Measurements from ENCODE around the gene STKLD1. TPM values are rescaled to one million over a fixed set of nuclear protein-coding genes. Genes with fewer than 3 reads are reported as not detected.

Gene STKLD1
- total and polyA plus RNA-seq, 9 of the 15 experiments (the other 6 are each of a cell fraction or from before 2014, with no cell fraction given), result 0.10 to 0.65 (median 0.33) TPM; not detected in 2

GRCh38 chr9:133408042-133408441 is 31.9 kb downstream of the STKLD1 start:
- 80% methylated on average over 1 of the region's 1 CpG for WGBS (ENCODE audit: insufficient coverage, low coverage, missing lambda C conversion rate)
- H3K27ac ChIP-seq (ENCODE audit: extremely low read depth, low read depth, low read length), result no peak overlapping the region
- H3K4me2 ChIP-seq (ENCODE audit: insufficient read depth, low read length), result no peak overlapping the region
- in situ Hi-C loops (cut with MboI) (no loop called here), intact Hi-C loops (cut with micrococcal nuclease) (no loop called here)
- ChIA-PET POLR2A (no interaction called here), CTCF (ENCODE audit: low intra/inter-chr PET ratio) (interaction anchor here (1.1 to 1.7 kb wide), 2 partner anchors 9 to 78 kb away, joined by 5 read pairs; partner anchors contain the start of gene REXO4)
- no TSS peak for BruUV-seq (replicated peaks)
- H3K4me1 ChIP-seq (replicated peaks in 1 of 2; ENCODE audit: control insufficient read depth in 2 of 2, insufficient read depth in 2 of 2, low read length in 2 of 2), result peaks cover 0 to 20% of the 10 kb centered on the region in 2 experiments; a peak in 3 of 5 replicates
- H3K4me3 ChIP-seq, result no peak overlapping the region
- H3K36me3 ChIP-seq (ENCODE audit: control insufficient read depth, insufficient read depth, low read length), result peaks cover 91% of the 10 kb centered on the region
- H3K27me3 ChIP-seq (ENCODE audit: control insufficient read depth in 2 of 2, insufficient read depth in 2 of 2, low read length in 2 of 2), result no peaks in the 10 kb centered on the region
- DNase-seq (ENCODE audit: extremely low read depth in 1 of 4, low spot score in 3 of 4), result no peak
- no peak overlapping the region for H3K9ac ChIP-seq (ENCODE audit: insufficient read depth in 1 of 2, low read depth in 2 of 2, low read length in 2 of 2)
- ATAC-seq, result no peak
- no peak overlapping the region for H2AFZ ChIP-seq (ENCODE audit: low read depth, low read length)
- FAIRE-seq, result no peak
- peaks cover 12% of the 10 kb centered on the region for H4K20me1 ChIP-seq (replicated peaks; ENCODE audit: control insufficient read depth, insufficient read depth, low read length)
- 0 out of 3 replicates have a peak, but pooled peaks cover 4% of the 10 kb centered on the region for H3K79me2 ChIP-seq (ENCODE audit: control insufficient read depth, insufficient read depth, low read length)
- no peaks in the 10 kb centered on the region for H3K9me3 ChIP-seq (replicated peaks; ENCODE audit: control insufficient read depth, insufficient read depth, low read depth, low read length)
- no peaks in the 10 kb centered on the region for H3K9me1 ChIP-seq (ENCODE audit: control insufficient read depth, insufficient read depth, low read length)
- no peak for TF ChIP-seq TAF15 (IDR thresholded peaks at IDR 0.05; ENCODE audit: low read depth, low read length)
- peak; percentile 84 for TF ChIP-seq ZNF121 (CRISPR knock-in tag; conservative IDR thresholded peaks at IDR 0.05)

- Histone ChIP-seq H3K9me1 (ENCODE audit: control insufficient read depth, insufficient read depth, low read length) (no peaks in the 10 kb centered on the region), H4K20me1 (replicated peaks; ENCODE audit: control insufficient read depth, insufficient read depth, low read length) (peaks cover 4% of the 10 kb centered on the region; the same call in 1 of the 2 replicates), H3K4me2 (ENCODE audit: insufficient read depth, low read length) (no peak overlapping the region), H3K9me3 (replicated peaks; ENCODE audit: control insufficient read depth, insufficient read depth, low read depth, low read length) (no peaks in the 10 kb centered on the region), H3K27ac (ENCODE audit: extremely low read depth, low read depth, low read length) (no peak overlapping the region), H3K9ac (ENCODE audit: insufficient read depth in 1 of 2, low read depth in 2 of 2, low read length in 2 of 2) (0 out of 4 replicates have a peak overlapping the region, but pooled peaks of 1 of the 2 experiments have one; percentile 84), H3K36me3 (ENCODE audit: control insufficient read depth, insufficient read depth, low read length) (peaks cover 64% of the 10 kb centered on the region), H3K4me3 (no peak overlapping the region), H2AFZ (ENCODE audit: low read depth, low read length) (no peak overlapping the region), H3K79me2 (ENCODE audit: control insufficient read depth, insufficient read depth, low read length) (peaks cover 50% of the 10 kb centered on the region), H3K27me3 (ENCODE audit: control insufficient read depth in 2 of 2, insufficient read depth in 2 of 2, low read length in 2 of 2) (no peaks in the 10 kb centered on the region), H3K4me1 (replicated peaks in 1 of 2; ENCODE audit: control insufficient read depth in 2 of 2, insufficient read depth in 2 of 2, low read length in 2 of 2) (peaks cover 17 to 29% of the 10 kb centered on the region in 2 experiments)
- FAIRE-seq, result no peak
- DNase-seq (ENCODE audit: extremely low read depth in 1 of 4, low spot score in 3 of 4), result no peak
- in situ Hi-C loops (cut with MboI) (no loop called here), intact Hi-C loops (cut with micrococcal nuclease) (no loop called here)
- ChIA-PET POLR2A (interaction anchor here (0.7 to 1.1 kb wide), 3 partner anchors 68 to 336 kb away, joined by 3 to 4 read pairs (median 3); no protein-coding TSS in a partner anchor), CTCF (ENCODE audit: low intra/inter-chr PET ratio) (no interaction called here)
- no peak for ATAC-seq
- no TSS peak for BruUV-seq (replicated peaks)
- 73% methylated on average over 1 of the region's 1 CpG for WGBS (ENCODE audit: insufficient coverage, low coverage, missing lambda C conversion rate)
- no peak for TF ChIP-seq NEUROD1 (IDR thresholded peaks at IDR 0.05; ENCODE audit: borderline replicate concordance, low read depth, low read length, partially characterized antibody)
- TF ChIP-seq SPI1 (IDR thresholded peaks at IDR 0.05; ENCODE audit: borderline replicate concordance, low read depth, low read length), result peak; percentile 69; the same call in 1 of the 2 replicates
- TF ChIP-seq CREB1 (IDR thresholded peaks at IDR 0.05), result no peak
- TF ChIP-seq CREB1 (CRISPR knock-in tag; IDR thresholded peaks at IDR 0.05), result no peak
- no peak for TF ChIP-seq BRD4 (IDR thresholded peaks at IDR 0.05)
- no peak for TF ChIP-seq NFIC (IDR thresholded peaks at IDR 0.05)
- no peak for TF ChIP-seq CTCF (IDR thresholded peaks at IDR 0.05 in 2 of 3, conservative IDR thresholded peaks at IDR 0.05 in 1 of 3; ENCODE audit: insufficient read depth in 2 of 3, low read depth in 1 of 3, low read length in 3 of 3)
- TF ChIP-seq ZNF324 (CRISPR knock-in tag; IDR thresholded peaks at IDR 0.05), result no peak
- no peak for TF ChIP-seq CEBPG (CRISPR knock-in tag; IDR thresholded peaks at IDR 0.05)
- no peak for TF ChIP-seq CEBPG (tag; conservative IDR thresholded peaks at IDR 0.05 in 1 of 2, IDR thresholded peaks at IDR 0.05 in 1 of 2)
These were observed 39.0 kb downstream of the STKLD1 start for GRCh38 chr9:133415170-133415569.

All from K562 (cell line).